Natural killer cell treated with Interleukin-12 subunit alpha and Interleukin-12 subunit beta and Interleukin-15 and Interleukin-18, amount 100 ng/mL, for 72 hours (primary cell): ENCODE results near the gene DOK4. TPM values are rescaled to one million over a fixed set of nuclear protein-coding genes. Genes with fewer than 3 reads are reported as not detected.
"Not testable (repeated sequence)": the region's sequence is repeated elsewhere in the genome, so short reads cannot be mapped to it uniquely, and the experiment has no call there.

Source experiments
- ATAC-seq, 2 donors: fragments of 150-1000 bp; cut with Tn5 transposase in 1 of 2; sonication (Bioruptor Pico), chemical (Tn5 transposase) in 1 of 2; 2 replicates each; pipeline ENCODE4 v1.10.0; 2021
- DNase-seq: peaks from one replicate; pipeline ENCODE4 v3.0.0; 2022; ENCODE audit warnings: low spot score
- H3K27ac Mint-ChIP-seq, 2 donors: 1 replicate in 1 of 2; 2 replicates in 1 of 2; pipeline ENCODE4 v1.8.0; 2022; ENCODE audit warnings: mixed read lengths in 2 of 2, mild to moderate bottlenecking in 1 of 2, moderate library complexity in 1 of 2
- H3K27me3 Mint-ChIP-seq, 2 donors: 1 replicate in 1 of 2; 2 replicates in 1 of 2; pipeline ENCODE4 v1.8.0; 2022; ENCODE audit warnings: mixed read lengths in 2 of 2
- H3K36me3 Mint-ChIP-seq: one replicate; pipeline ENCODE4 v1.8.0; 2022; ENCODE audit warnings: mixed read lengths
- H3K4me1 Mint-ChIP-seq, 2 donors: 1 replicate in 1 of 2; 2 replicates in 1 of 2; pipeline ENCODE4 v1.8.0; 2022; ENCODE audit warnings: low read depth in 2 of 2, mixed read lengths in 2 of 2, mild to moderate bottlenecking in 1 of 2
- H3K4me3 Mint-ChIP-seq: one replicate; pipeline ENCODE4 v1.8.0; 2022; ENCODE audit warnings: mixed read lengths
- H3K9me3 Mint-ChIP-seq: 2 replicates; pipeline ENCODE4 v1.8.0; 2022; ENCODE audit warnings: mixed read lengths
- total RNA-seq, 2 donors: library from RNA; stranded (reverse); gene quantifications; one replicate each; pipeline ENCODE4 v1.2.3, GENCODE V29; 2022

Gene DOK4
- total RNA-seq, 2 donors from 2014 or later: 4.2 to 6.5 TPM

DNA sequence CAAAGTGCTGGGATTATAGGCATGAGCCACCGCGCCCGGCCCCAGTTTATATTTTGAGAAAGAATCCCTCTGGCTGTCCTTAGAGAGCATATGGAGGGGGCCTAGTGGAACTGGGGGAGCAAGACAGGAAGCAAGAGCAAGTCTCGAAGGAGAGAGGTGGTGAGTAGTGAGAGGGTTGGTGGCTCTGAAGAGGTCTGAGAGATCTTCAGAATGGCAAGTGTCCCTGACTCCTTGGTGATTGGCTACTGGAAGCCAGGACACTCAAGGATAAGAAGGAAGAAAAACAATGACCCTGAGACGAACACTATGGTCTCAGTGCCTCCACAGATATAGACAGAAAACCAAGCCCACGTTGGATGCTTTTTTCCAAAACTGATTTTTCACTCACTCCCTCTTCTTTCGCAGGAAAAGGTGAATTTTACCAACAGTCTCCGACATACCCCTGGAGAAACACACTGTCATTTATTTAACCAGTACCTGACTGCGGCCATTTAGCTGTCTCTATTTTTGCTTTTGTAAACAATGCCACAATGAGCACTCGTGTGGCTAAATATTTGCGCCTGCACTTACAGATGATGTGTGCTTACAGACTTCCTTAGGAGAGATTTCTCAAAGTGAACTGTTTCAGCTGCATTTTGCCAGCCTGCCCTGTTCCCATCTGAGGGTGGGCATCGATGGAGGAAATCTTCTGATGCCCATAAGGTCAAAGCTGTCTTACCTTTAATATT, 15.9 kb upstream of the DOK4 start:
- peaks cover 0 to 8% of the 10 kb centered on the region in 2 donors for H3K4me1 Mint-ChIP-seq
- H3K27ac Mint-ChIP-seq: no peak overlapping the region
- no peak overlapping the region for H3K4me3 Mint-ChIP-seq
- no peaks in the 10 kb centered on the region for H3K27me3 Mint-ChIP-seq
- H3K36me3 Mint-ChIP-seq: no peaks in the 10 kb centered on the region
- DNase-seq (peak; percentile 10), ATAC-seq (no peak)
- no peaks in the 10 kb centered on the region for H3K9me3 Mint-ChIP-seq

DNA sequence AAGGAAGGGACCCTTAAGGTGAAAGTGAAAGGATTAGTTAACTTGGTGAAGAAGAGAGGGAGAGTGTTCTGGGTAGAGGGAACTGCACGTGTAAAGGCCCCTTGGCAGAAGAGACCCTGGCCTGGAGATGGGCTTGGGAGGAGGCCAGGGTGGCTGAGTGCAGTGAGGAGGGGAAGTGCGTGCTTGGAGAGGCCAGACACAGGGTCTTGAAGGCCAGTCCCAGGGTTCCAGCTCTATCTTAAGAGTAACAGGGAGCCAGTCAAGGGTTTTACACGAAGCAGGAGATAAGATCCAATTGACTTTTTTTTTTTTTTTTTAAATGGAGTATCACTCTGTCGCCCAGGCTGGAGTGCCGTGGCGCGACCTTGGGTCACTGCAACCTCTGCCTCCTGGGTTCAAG, 15.2 kb upstream of the DOK4 start:
- Mint-ChIP-seq H3K27me3 (no peaks in the 10 kb centered on the region), H3K9me3 (no peaks in the 10 kb centered on the region), H3K36me3 (no peaks in the 10 kb centered on the region), H3K27ac (peak overlapping the region in 1 of 2 donors; percentile 40), H3K4me1 (peaks cover 0 to 8% of the 10 kb centered on the region in 2 donors), H3K4me3 (no peak overlapping the region)
- DNase-seq: peak; percentile 12
- no peak for ATAC-seq

DNA sequence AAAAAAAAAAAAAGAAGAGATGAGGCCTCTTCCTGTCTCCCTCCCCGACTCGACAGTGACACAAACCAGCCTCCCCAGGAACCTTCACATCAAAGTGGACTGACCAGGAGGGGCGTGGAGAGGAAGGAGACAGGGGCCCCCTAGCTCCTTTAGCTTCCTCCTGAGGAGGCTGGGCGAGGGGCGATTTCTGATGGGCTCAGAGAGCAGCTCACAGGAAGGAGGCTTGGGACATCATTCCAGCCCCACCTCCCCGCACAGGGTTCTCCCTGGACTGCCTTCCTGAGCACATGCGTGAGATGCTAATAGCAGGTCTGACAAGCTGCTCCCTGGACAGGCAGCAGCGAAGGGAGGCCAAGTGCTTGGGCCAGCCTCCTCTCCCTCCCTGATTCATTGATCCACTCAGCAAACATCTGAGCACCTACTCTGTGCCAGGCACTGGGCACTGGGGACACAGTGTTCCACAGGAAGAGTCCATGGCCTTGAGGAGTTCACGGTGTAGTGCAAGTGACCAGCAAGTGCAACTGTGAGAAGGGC, 14.4 kb upstream of the DOK4 start:
- Mint-ChIP-seq H3K4me1 (peaks cover 0 to 8% of the 10 kb centered on the region in 2 donors), H3K9me3 (no peaks in the 10 kb centered on the region), H3K4me3 (no peak overlapping the region), H3K27me3 (no peaks in the 10 kb centered on the region), H3K27ac (peak overlapping the region in 1 of 2 donors; percentile 40), H3K36me3 (no peaks in the 10 kb centered on the region)
- ATAC-seq (peak in 1 of 2 donors; percentile 36), DNase-seq (peak; percentile 56)

DNA sequence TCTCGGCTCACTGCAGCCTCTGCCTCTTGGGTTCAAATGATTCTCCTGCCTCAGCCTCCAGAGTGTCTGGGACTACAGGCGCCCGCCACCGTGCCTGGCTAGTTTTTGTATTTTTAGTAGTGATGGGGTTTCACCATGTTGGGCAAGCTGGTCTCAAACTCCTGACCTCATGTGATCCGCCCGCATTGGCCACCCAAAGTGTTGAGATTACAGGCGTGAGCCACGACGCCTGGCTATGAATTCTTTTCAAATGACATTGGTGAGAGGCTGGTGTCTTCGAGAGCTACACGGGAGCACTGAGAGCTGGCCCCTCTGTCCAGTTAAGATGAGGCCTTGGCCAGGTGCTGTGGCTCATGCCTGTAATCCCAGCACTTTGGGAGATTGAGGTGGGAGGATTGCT, 13.6 kb upstream of the DOK4 start:
- not testable (repeated sequence) for H3K27ac Mint-ChIP-seq

DNA sequence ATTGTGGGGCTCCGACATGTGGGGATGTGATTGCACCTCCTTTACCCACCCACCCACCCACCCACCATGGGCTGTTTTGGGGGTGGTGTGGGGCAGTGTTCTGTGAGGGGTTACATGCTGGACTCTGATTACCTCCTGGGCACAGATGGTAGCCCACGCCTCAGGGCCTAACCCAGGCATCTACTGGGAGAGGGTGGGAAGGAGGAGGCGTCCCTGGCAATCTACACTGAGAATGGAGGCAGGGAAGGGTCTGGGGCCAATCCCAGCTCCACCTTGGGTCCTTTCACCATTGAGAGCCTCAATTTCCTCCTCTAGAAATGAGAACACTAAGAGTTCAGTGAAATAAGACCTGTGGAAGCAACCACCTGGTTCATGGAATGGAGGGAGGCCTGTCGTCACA, 11.7 kb upstream of the DOK4 start:
- ATAC-seq: no peak
- no peaks in the 10 kb centered on the region for H3K9me3 Mint-ChIP-seq
- H3K27ac Mint-ChIP-seq: no peak overlapping the region
- H3K4me3 Mint-ChIP-seq: no peak overlapping the region
- no peaks in the 10 kb centered on the region for H3K36me3 Mint-ChIP-seq
- H3K4me1 Mint-ChIP-seq: peaks cover 0 to 8% of the 10 kb centered on the region in 2 donors
- no peak for DNase-seq
- H3K27me3 Mint-ChIP-seq: peaks cover 0 to 6% of the 10 kb centered on the region in 2 donors

More for the DNA sequence above, 13.6 kb upstream of the DOK4 start:
- DNase-seq, H3K27me3 Mint-ChIP-seq, H3K4me3 Mint-ChIP-seq, H3K4me1 Mint-ChIP-seq, ATAC-seq, H3K9me3 Mint-ChIP-seq, H3K36me3 Mint-ChIP-seq: not testable (repeated sequence)

DNA sequence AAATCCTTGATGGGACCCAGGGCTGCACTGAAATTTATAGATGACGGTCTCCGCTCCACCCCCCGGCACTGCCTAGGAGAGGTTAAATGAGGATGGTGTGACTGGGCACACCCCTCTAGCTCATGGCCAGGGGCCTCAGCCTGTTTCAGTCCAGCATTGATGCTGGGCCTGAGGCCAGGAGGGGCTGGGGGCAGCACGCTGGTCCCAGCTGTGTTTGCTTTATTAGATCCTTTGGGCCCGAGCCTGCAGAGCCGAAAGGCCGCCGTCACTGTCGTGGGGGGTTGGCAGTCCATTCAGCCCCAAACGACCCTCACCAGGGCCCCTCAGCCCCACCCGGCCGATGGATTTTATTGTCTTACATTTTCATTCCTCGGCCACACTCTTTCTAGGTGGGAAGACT, 10.8 kb upstream of the DOK4 start:
- no peak overlapping the region for H3K4me3 Mint-ChIP-seq
- H3K27me3 Mint-ChIP-seq: peaks cover 0 to 6% of the 10 kb centered on the region in 2 donors
- peaks cover 0 to 8% of the 10 kb centered on the region in 2 donors for H3K4me1 Mint-ChIP-seq
- DNase-seq: no peak
- no peak for ATAC-seq
- H3K36me3 Mint-ChIP-seq: no peaks in the 10 kb centered on the region
- H3K27ac Mint-ChIP-seq: no peak overlapping the region
- no peaks in the 10 kb centered on the region for H3K9me3 Mint-ChIP-seq

DNA sequence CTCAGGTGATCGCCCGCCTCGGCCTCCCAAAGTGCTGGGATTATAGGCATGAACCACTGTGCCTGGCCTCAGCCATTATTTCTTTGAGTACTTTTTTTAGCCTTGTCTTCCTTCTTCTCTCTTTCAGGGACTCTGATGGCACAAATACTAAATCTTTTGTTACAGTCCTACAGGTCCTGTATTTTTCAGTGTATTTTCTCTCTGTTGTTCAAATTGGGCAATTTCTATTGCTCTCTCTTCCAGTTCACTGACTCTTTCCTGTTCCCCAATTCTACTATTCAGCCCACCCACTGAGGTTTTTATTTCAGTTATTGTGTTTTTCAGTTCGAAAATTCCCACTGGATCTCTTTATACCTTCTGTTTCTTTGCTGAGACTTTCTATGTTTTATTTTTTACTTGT, 7.5 kb upstream of the DOK4 start:
- Mint-ChIP-seq H3K27me3 (peaks cover 7 to 8% of the 10 kb centered on the region in 2 donors), H3K4me1 (no peaks in the 10 kb centered on the region), H3K27ac (peak overlapping the region in 1 of 2 donors; percentile 18), H3K36me3 (no peaks in the 10 kb centered on the region), H3K4me3 (no peak overlapping the region), H3K9me3 (no peaks in the 10 kb centered on the region)
- ATAC-seq (no peak), DNase-seq (no peak)

DNA sequence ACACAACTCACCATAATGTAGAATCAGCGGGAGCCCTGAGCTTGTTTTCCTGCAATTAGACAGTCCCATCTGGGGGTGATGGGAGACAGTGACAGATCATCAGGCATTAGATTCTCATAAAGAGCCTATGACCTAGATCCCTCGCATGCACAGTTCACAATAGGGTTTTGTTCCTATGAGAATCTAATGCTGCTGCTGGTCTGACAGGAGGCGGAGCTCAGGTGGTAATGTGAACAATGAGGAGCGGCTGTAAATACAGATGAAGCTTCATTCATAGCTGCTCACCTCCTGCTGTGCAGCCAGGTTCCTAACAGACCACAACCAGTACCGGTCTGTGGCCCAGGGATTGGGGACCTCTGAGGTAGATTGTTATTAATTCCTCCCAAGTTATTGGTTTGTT, 2.9 kb upstream of the DOK4 start:
- DNase-seq (no peak), ATAC-seq (no peak)
- H3K27ac Mint-ChIP-seq: no peak overlapping the region
- H3K9me3 Mint-ChIP-seq: no peaks in the 10 kb centered on the region
- peaks cover 6 to 19% of the 10 kb centered on the region in 2 donors for H3K4me1 Mint-ChIP-seq
- H3K4me3 Mint-ChIP-seq: no peak overlapping the region
- H3K27me3 Mint-ChIP-seq: peaks cover 6 to 7% of the 10 kb centered on the region in 2 donors
- no peaks in the 10 kb centered on the region for H3K36me3 Mint-ChIP-seq

DNA sequence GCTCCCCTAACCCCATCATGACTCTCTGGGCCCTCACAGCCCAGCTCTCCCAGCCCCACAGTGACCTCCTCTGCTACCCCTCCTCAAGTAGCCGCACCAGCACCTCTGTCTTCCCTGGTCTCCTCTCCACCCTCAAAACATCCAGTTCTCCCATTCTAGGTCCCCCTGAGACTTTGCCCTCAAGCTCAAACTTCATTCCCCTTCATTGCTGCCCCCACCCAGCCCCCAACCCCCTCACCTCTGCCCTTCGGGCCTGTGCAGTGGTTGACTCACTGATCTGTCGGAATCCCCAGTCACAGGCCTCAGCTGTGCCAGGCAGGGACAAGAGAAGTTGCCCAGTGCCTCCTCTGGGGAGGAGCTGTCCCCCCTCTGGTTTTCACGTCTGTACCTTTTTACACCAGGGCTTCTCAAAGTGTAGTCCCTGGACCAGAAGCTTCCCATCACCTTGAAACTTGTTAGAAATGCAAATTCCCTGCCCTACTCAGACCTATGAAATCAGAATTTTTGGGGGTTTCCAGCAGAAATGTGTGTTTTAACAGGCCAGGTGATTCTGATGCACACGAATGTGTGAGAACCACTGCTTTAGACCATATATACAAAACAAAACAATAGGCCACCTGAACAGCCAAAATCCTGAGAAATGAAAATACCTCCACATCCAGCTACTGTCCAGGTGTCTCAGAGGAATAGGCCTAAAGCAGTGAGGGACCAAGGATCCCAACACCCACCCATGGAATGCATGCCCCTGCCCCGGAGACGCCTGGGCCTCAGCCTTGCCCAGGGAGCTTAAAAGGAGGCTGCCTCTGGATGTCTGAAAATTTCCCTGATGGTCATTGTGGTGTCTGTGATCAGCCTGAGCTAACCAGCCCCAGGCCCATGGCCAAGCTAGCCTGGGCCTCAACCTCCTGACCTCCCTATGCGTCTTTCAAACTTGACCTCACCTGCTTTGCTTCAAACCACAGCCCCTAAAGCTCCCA, 853 bp upstream of the DOK4 start:
- Mint-ChIP-seq H3K4me3 (peak overlapping the region; percentile 83), H3K36me3 (no peaks in the 10 kb centered on the region), H3K4me1 (peaks cover 6 to 19% of the 10 kb centered on the region in 2 donors), H3K27me3 (peaks cover 3 to 7% of the 10 kb centered on the region in 2 donors), H3K9me3 (no peaks in the 10 kb centered on the region), H3K27ac (peak overlapping the region in 1 of 2 donors; percentile 78)
- DNase-seq (no peak), ATAC-seq (no peak)

DNA sequence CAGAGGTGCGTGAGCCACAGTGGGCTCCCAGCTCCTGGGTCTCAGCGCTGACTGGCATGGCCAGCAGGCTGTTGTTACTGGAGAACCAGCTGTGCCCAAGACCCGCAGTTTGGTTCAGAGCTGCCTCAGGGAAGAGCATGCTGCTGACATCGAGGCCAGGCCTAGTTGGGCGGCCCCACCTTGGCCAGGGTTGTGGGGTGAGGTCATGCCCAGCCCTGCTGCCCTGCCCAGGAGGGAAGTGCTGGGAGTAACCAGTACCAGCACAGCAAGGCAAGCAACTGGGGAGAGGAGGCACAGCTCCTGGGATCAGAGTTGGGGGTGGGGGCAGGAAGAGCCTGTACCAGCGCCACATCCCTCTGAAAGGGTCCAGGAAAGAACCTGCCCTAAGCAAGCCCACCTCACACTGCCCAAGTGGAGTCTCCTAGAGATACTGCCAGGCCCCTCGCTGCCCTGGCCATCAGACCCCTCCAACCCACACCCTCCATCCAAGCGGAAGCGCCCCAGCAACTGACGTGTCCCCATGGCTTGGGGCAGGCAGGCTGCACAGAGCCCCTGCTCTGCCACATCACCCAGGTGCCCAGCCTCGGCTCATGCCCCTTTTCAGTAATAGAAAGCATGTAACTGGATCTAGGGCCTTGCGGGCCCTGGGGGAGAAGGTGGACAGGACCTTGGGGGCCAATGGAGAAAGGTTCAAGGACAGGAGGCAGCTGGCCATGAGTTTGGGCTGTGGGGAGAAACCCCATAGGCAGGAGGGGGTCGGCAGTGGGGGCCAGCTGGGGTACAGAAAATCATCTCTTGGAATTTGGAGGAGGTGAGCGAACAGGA, 990 bp downstream of the DOK4 start:
- Mint-ChIP-seq H3K27me3 (no peaks in the 10 kb centered on the region), H3K4me1 (peaks cover 6 to 19% of the 10 kb centered on the region in 2 donors), H3K4me3 (peak overlapping the region; percentile 92), H3K9me3 (no peaks in the 10 kb centered on the region), H3K27ac (peak overlapping the region; percentile 18 to 57), H3K36me3 (no peaks in the 10 kb centered on the region)
- no peak for ATAC-seq
- no peak for DNase-seq

DNA sequence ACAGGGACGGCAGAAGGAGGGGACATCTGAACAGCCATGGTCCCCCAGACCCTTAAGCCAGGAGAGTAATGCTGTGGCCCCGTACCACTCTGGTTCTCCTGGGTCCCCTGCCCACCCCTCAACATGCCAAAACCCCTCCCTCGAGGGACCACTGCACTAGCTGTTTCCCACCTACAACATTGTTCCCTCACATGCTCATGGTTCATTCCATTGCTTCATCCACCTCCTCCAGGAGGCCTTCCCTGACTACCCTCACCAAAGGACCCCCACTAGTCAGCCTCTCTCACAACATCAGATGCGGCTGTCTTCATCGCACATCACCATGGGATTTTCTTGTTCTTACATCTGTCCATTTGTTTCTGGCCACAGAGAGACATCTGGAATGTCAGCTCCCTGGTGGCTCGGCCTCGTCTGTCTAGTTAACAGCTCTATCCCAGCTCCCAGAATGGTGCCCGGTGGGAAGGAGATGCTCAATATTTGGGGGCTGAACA, 1.7 kb downstream of the DOK4 start:
- no peaks in the 10 kb centered on the region for H3K36me3 Mint-ChIP-seq
- no peaks in the 10 kb centered on the region for H3K27me3 Mint-ChIP-seq
- peak overlapping the region; percentile 92 for H3K4me3 Mint-ChIP-seq
- no peak overlapping the region for H3K27ac Mint-ChIP-seq
- ATAC-seq: no peak
- no peak for DNase-seq
- peaks cover 6 to 20% of the 10 kb centered on the region in 2 donors for H3K4me1 Mint-ChIP-seq
- no peaks in the 10 kb centered on the region for H3K9me3 Mint-ChIP-seq

DNA sequence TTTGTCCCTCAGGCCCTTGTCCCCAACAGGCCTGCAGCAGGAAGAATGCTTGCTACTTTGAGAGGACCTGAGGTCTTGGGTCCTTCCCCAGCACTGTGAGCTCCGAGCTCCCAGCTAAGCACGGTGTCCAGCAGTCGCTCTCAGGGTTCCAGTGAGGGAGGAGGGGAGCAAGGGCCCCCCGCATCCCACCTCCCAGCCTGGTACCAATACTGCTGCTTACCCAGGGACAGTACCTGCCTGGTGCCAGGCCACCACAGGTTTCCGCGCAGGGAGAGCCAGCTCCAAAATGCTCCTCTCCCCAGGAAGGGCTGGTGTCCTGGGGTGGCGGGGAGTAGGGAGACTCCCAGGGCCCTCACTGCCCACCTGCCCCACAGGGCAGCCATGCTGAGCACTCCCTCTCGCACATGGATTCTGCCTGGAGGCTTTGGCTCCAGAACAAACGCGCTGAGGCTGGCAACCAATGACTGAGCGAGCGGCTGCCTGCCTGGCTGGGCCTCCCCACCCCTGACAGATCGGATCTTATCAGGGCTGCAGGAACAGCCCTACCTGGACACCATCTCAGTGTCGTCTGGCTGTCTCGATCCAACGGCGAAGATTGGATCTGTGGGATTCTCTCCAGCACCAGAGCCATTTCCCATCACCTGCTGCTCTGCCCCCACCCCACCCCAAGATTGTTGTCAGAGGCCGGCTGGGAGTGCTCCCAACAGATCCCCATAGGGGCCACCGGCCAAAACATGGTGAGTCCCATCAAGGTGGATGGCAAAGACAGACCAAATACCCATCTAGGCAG, 2.4 kb downstream of the DOK4 start:
- H3K4me1 Mint-ChIP-seq: peaks cover 6 to 23% of the 10 kb centered on the region in 2 donors
- H3K27me3 Mint-ChIP-seq: no peaks in the 10 kb centered on the region
- no peaks in the 10 kb centered on the region for H3K9me3 Mint-ChIP-seq
- no peaks in the 10 kb centered on the region for H3K36me3 Mint-ChIP-seq
- no peak overlapping the region for H3K4me3 Mint-ChIP-seq
- DNase-seq: no peak
- no peak overlapping the region for H3K27ac Mint-ChIP-seq
- no peak for ATAC-seq
